CD14-positive monocyte (primary cell): Measurements from ENCODE around the gene BIK. TPM values are rescaled to one million over a fixed set of nuclear protein-coding genes. Genes with fewer than 3 reads are reported as not detected.
A peak's percentile ranks its signal among the peaks of the same experiment; 100 is the strongest.

ENCODE experiments used
- DNase-seq, 3 donors: peaks; one replicate each; pipeline ENCODE4 v3.0.0-alpha.2; 2011 to 2022
- H2AFZ ChIP-seq: 2 replicates; pipeline ENCODE4 v1.6.0; 2012; ENCODE audit warnings: mild to moderate bottlenecking, low read depth, low read length, inconsistent platforms; ENCODE audit not compliant: insufficient read depth, poor library complexity, severe bottlenecking
- H3K27ac ChIP-seq, 2 donors: 1 replicate in 1 of 2; 2 replicates in 1 of 2; pipeline ENCODE4 v1.5.1; 2012 to 2013; ENCODE audit warnings: low read length in 2 of 2, control low read depth in 1 of 2, inconsistent platforms in 1 of 2, low read depth in 1 of 2, mild to moderate bottlenecking in 1 of 2
- H3K27me3 ChIP-seq, 2 donors: one replicate each; pipeline versions ENCODE4 v1.6.0 to v1.6.1; 2011 to 2013; ENCODE audit warnings: low read length in 2 of 2; ENCODE audit not compliant: control insufficient read depth in 2 of 2, insufficient read depth in 2 of 2
- H3K36me3 ChIP-seq, 2 donors: replicated peaks in 1 of 2; 1 replicate in 1 of 2; 2 replicates in 1 of 2; pipeline versions ENCODE4 v1.5.1 to v1.6.1; 2012 to 2013; ENCODE audit warnings: low read length in 2 of 2, control low read depth in 1 of 2, inconsistent platforms in 1 of 2, mild to moderate bottlenecking in 1 of 2; ENCODE audit not compliant: insufficient read depth in 2 of 2, control insufficient read depth in 1 of 2
- H3K4me1 ChIP-seq, 2 donors: 1 replicate in 1 of 2; 2 replicates in 1 of 2; pipeline versions ENCODE4 v1.5.1 to v1.6.1; 2012 to 2013; ENCODE audit warnings: low read length in 2 of 2, control low read depth in 1 of 2, inconsistent platforms in 1 of 2, mild to moderate bottlenecking in 1 of 2, moderate library complexity in 1 of 2; ENCODE audit not compliant: insufficient read depth in 2 of 2, control insufficient read depth in 1 of 2
- H3K4me2 ChIP-seq: replicated peaks from 2 replicates; pipeline ENCODE3; 2012; ENCODE audit warnings: low read length, moderate library complexity, mild to moderate bottlenecking; ENCODE audit not compliant: poor library complexity, severe bottlenecking; ENCODE audit errors: extremely low read depth
- H3K4me3 ChIP-seq, 3 experiments: fragments of 200-600 bp in 1 of 3; sonication (generic) in 1 of 3; replicated peaks in 1 of 3; 1 replicate in 2 of 3; 2 replicates in 1 of 3; pipeline ENCODE4 v1.5.1; 2011 to 2013; ENCODE audit warnings: low read length in 3 of 3, mild to moderate bottlenecking in 3 of 3, control low read depth in 2 of 3, low read depth in 2 of 3, inconsistent platforms in 1 of 3, moderate library complexity in 1 of 3
- H3K79me2 ChIP-seq: 2 replicates; pipeline ENCODE4 v1.6.0; 2012; ENCODE audit warnings: mild to moderate bottlenecking, control low read depth, inconsistent platforms, low read length, moderate library complexity; ENCODE audit not compliant: insufficient read depth
- H3K9ac ChIP-seq: 2 replicates; pipeline ENCODE4 v1.6.0; 2017; ENCODE audit warnings: low read length, mild to moderate bottlenecking; ENCODE audit not compliant: insufficient read depth, poor library complexity, severe bottlenecking
- H3K9me3 ChIP-seq, 2 donors: replicated peaks in 1 of 2; 1 replicate in 1 of 2; 2 replicates in 1 of 2; pipeline versions ENCODE4 v1.5.1 to v1.6.1; 2012 to 2013; ENCODE audit warnings: low read length in 2 of 2, control low read depth in 1 of 2; ENCODE audit not compliant: control insufficient read depth in 1 of 2, insufficient read depth in 1 of 2
- H4K20me1 ChIP-seq: 2 replicates; pipeline ENCODE4 v1.6.0; 2012; ENCODE audit warnings: mild to moderate bottlenecking, low read length, control low read depth, moderate library complexity; ENCODE audit not compliant: insufficient read depth
- H3K27ac Mint-ChIP-seq, 7 donors: one replicate each; pipeline ENCODE4 v1.8.0; 2020; ENCODE audit warnings: mild to moderate bottlenecking in 7 of 7, mixed read lengths in 7 of 7, moderate library complexity in 6 of 7, inconsistent platforms in 2 of 7
- H3K27me3 Mint-ChIP-seq, 3 donors: one replicate each; pipeline ENCODE4 v1.8.0; 2021 to 2022; ENCODE audit warnings: low read depth in 3 of 3, mild to moderate bottlenecking in 3 of 3, mixed read lengths in 3 of 3, moderate library complexity in 3 of 3, inconsistent platforms in 1 of 3
- H3K36me3 Mint-ChIP-seq, 2 donors: one replicate each; pipeline ENCODE4 v1.8.0; 2020; ENCODE audit warnings: mixed read lengths in 2 of 2, inconsistent platforms in 1 of 2, mild to moderate bottlenecking in 1 of 2
- H3K4me1 Mint-ChIP-seq: one replicate; pipeline ENCODE4 v1.8.0; 2020; ENCODE audit warnings: mild to moderate bottlenecking, mixed read lengths
- H3K4me3 Mint-ChIP-seq, 2 donors: one replicate each; pipeline ENCODE4 v1.8.0; 2020; ENCODE audit warnings: mild to moderate bottlenecking in 2 of 2, mixed read lengths in 2 of 2, moderate library complexity in 1 of 2
- H3K9me3 Mint-ChIP-seq, 7 donors: one replicate each; pipeline ENCODE4 v1.8.0; 2020 to 2022; ENCODE audit warnings: mixed read lengths in 7 of 7, mild to moderate bottlenecking in 6 of 7, moderate library complexity in 6 of 7, inconsistent platforms in 2 of 7
- CTCF ChIP-seq: fragments of 200-600 bp; IDR thresholded peaks from one replicate; pipeline ENCODE4 v1.8.0; 2022; ENCODE audit warnings: antibody characterized with exemption, mild to moderate bottlenecking
- WGBS: methylation state at CpG from one replicate; pipeline ENCODE4 v1.1.5; 2013; ENCODE audit warnings: missing lambda C conversion rate; ENCODE audit not compliant: insufficient coverage; 5-methylcytosine and 5-hydroxymethylcytosine counted together
- intact Hi-C, 2 donors: fragments of 100-400 bp; cut with micrococcal nuclease; formaldehyde crosslinking; loops; one replicate each; pipeline versions ENCODE4 v1.15.0 to v1.15.1; 2023
- polyA plus RNA-seq, 3 donors: library from polyadenylated mRNA; depleted of rRNA in 1 of 3; unstranded in 2 of 3; stranded (reverse) in 1 of 3; fragments of 300-500 nt in 2 of 3; fragments of >200 nt in 1 of 3; fragmentation: Illumina TruSeq in 2 of 3; gene quantifications; 1 replicate in 2 of 3; 2 replicates in 1 of 3; pipeline ENCODE4 v1.2.3, GENCODE V29; 2012 to 2021

BIK gene
- polyA plus RNA-seq, 3 donors: 0.96 to 3.1 (median 3.1) TPM

- Mint-ChIP-seq H3K9me3 (no peaks in the 10 kb centered on the region), H3K36me3 (peaks cover 2 to 16% of the 10 kb centered on the region in 2 donors), H3K4me3 (no peak overlapping the region), H3K4me1 (peaks cover 4% of the 10 kb centered on the region), H3K27ac (peak overlapping the region in 1 of 7 donors; percentile 50), H3K27me3 (peaks cover 0 to 2% (median 0%) of the 10 kb centered on the region in 3 donors)
- Histone ChIP-seq H3K4me3 (no peak overlapping the region), H3K9ac (no peak overlapping the region), H3K9me3 (no peaks in the 10 kb centered on the region), H3K27me3 (no peaks in the 10 kb centered on the region), H3K4me1 (no peaks in the 10 kb centered on the region), H3K36me3 (peaks cover 0 to 4% of the 10 kb centered on the region in 2 donors), H4K20me1 (no peaks in the 10 kb centered on the region), H3K27ac (no peak overlapping the region), H2AFZ (no peak overlapping the region), H3K4me2 (no peak overlapping the region), H3K79me2 (no peaks in the 10 kb centered on the region)
- no peak for DNase-seq
- no CpG with 5 or more reads among the region's 12 CpGs for WGBS
- no peak for TF ChIP-seq CTCF
- intact Hi-C loops: no loop called here
Measured at GRCh38 chr22:43078522-43078921, 32.0 kb upstream of the BIK start.

- 92% methylated on average over 12 of the region's 14 CpGs for WGBS
- TF ChIP-seq CTCF: no peak
Measured at GRCh38 chr22:43079742-43080141, 30.8 kb upstream of the BIK start.

More at GRCh38 chr22:43079742-43080141, 30.8 kb upstream of the BIK start:
- H3K36me3 ChIP-seq: peaks cover 0 to 4% of the 10 kb centered on the region in 2 donors
- Mint-ChIP-seq H3K36me3 (peaks cover 2 to 10% of the 10 kb centered on the region in 2 donors), H3K4me1 (peaks cover 4% of the 10 kb centered on the region), H3K27me3 (peaks cover 0 to 3% (median 0%) of the 10 kb centered on the region in 3 donors), H3K27ac (no peak overlapping the region), H3K9me3 (no peaks in the 10 kb centered on the region), H3K4me3 (no peak overlapping the region)
- H3K27me3 ChIP-seq: no peaks in the 10 kb centered on the region
- no peak overlapping the region for H2AFZ ChIP-seq
- no peaks in the 10 kb centered on the region for H3K79me2 ChIP-seq
- H3K4me3 ChIP-seq: no peak overlapping the region
- no peak overlapping the region for H3K27ac ChIP-seq
- no peaks in the 10 kb centered on the region for H3K4me1 ChIP-seq
- DNase-seq: no peak
- intact Hi-C loops: no loop called here
- no peaks in the 10 kb centered on the region for H4K20me1 ChIP-seq
- H3K9me3 ChIP-seq: no peaks in the 10 kb centered on the region
- H3K9ac ChIP-seq: no peak overlapping the region
- H3K4me2 ChIP-seq: no peak overlapping the region
